Measurements from ENCODE around the gene TP73.

The TP73 gene

DNA sequence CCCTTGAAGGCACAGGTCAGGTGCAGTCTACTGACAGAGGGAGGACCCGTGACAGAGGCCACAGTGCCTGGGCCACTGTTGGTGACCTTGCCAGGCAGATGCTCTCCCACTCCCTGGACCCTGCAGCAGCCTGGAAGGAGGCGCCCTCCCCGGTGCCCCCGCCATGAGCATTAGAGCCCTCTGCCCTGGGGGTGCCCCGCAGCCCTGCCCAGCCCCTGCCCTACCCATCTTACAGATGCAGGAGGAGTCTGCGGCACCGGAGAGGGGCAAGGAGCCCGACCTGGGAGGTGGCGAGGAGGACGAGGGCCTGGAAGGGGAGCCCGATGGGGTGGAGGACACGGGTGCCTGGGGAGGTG lies 110.5 kb downstream of the TP73 start:
- Histone ChIP-seq H3K4me1 (ENCODE audit: control insufficient read depth in 2 of 2, insufficient read depth in 2 of 2, low read length in 2 of 2) (no peaks in the 10 kb centered on the region), H3K4me3 (ENCODE audit: low read length in 2 of 2) (no peak overlapping the region), H3K9me3 (ENCODE audit: control insufficient read depth in 2 of 2, low read length in 2 of 2) (no peaks in the 10 kb centered on the region), H3K36me3 (ENCODE audit: control insufficient read depth in 2 of 2, insufficient read depth in 2 of 2, low read length in 2 of 2) (no peaks in the 10 kb centered on the region), H3K27me3 (ENCODE audit: control insufficient read depth in 2 of 2, insufficient read depth in 2 of 2, low read length in 2 of 2) (peaks cover 0 to 3% of the 10 kb centered on the region in 2 donors), H3K9ac (ENCODE audit: low read depth in 1 of 2, low read length in 2 of 2) (no peak overlapping the region), H3K27ac (ENCODE audit: low read depth in 2 of 2, low read length in 2 of 2) (no peak overlapping the region)

- Histone ChIP-seq H3K9me3 (ENCODE audit: control insufficient read depth in 2 of 2, low read length in 2 of 2) (no peaks in the 10 kb centered on the region), H3K27me3 (ENCODE audit: control insufficient read depth in 2 of 2, insufficient read depth in 2 of 2, low read length in 2 of 2) (peaks cover 0 to 3% of the 10 kb centered on the region in 2 donors), H3K36me3 (ENCODE audit: control insufficient read depth in 2 of 2, insufficient read depth in 2 of 2, low read length in 2 of 2) (no peaks in the 10 kb centered on the region), H3K4me1 (ENCODE audit: control insufficient read depth in 2 of 2, insufficient read depth in 2 of 2, low read length in 2 of 2) (no peaks in the 10 kb centered on the region), H3K27ac (ENCODE audit: low read depth in 2 of 2, low read length in 2 of 2) (no peak overlapping the region), H3K4me3 (ENCODE audit: low read length in 2 of 2) (no peak overlapping the region), H3K9ac (ENCODE audit: low read depth in 1 of 2, low read length in 2 of 2) (no peak overlapping the region)
Observed at GRCh38 chr1:3763351-3764125, 111.2 kb downstream of the TP73 start.

- peaks cover 8 to 9% of the 10 kb centered on the region in 2 donors for H3K4me1 ChIP-seq (ENCODE audit: control insufficient read depth in 2 of 2, insufficient read depth in 2 of 2, low read length in 2 of 2)
- H3K27ac ChIP-seq (ENCODE audit: low read depth in 2 of 2, low read length in 2 of 2) = no peak overlapping the region
- no peaks in the 10 kb centered on the region for H3K36me3 ChIP-seq (ENCODE audit: control insufficient read depth in 2 of 2, insufficient read depth in 2 of 2, low read length in 2 of 2)
- no peaks in the 10 kb centered on the region for H3K9me3 ChIP-seq (ENCODE audit: control insufficient read depth in 2 of 2, low read length in 2 of 2)
- no peak overlapping the region for H3K9ac ChIP-seq (ENCODE audit: low read depth in 1 of 2, low read length in 2 of 2)
- no peak overlapping the region for H3K4me3 ChIP-seq (ENCODE audit: low read length in 2 of 2)
- peaks cover 0 to 4% of the 10 kb centered on the region in 2 donors for H3K27me3 ChIP-seq (ENCODE audit: control insufficient read depth in 2 of 2, insufficient read depth in 2 of 2, low read length in 2 of 2)
Observed at GRCh38 chr1:3767328-3767925, 115.1 kb downstream of the TP73 start.

GRCh38 chr1:3768811-3769390 lies 116.6 kb downstream of the TP73 start:
- Histone ChIP-seq H3K27me3 (ENCODE audit: control insufficient read depth in 2 of 2, insufficient read depth in 2 of 2, low read length in 2 of 2) (peaks cover 0 to 4% of the 10 kb centered on the region in 2 donors), H3K36me3 (ENCODE audit: control insufficient read depth in 2 of 2, insufficient read depth in 2 of 2, low read length in 2 of 2) (no peaks in the 10 kb centered on the region), H3K9ac (ENCODE audit: low read depth in 1 of 2, low read length in 2 of 2) (no peak overlapping the region), H3K9me3 (ENCODE audit: control insufficient read depth in 2 of 2, low read length in 2 of 2) (no peaks in the 10 kb centered on the region), H3K4me1 (ENCODE audit: control insufficient read depth in 2 of 2, insufficient read depth in 2 of 2, low read length in 2 of 2) (peaks cover 8 to 9% of the 10 kb centered on the region in 2 donors), H3K4me3 (ENCODE audit: low read length in 2 of 2) (no peak overlapping the region), H3K27ac (ENCODE audit: low read depth in 2 of 2, low read length in 2 of 2) (no peak overlapping the region)

- no peak overlapping the region for H3K27ac ChIP-seq (ENCODE audit: low read depth in 2 of 2, low read length in 2 of 2)
- H3K27me3 ChIP-seq (ENCODE audit: control insufficient read depth in 2 of 2, insufficient read depth in 2 of 2, low read length in 2 of 2) = peaks cover 0 to 4% of the 10 kb centered on the region in 2 donors
Observed at GRCh38 chr1:3770047-3770765, 117.9 kb downstream of the TP73 start.

GRCh38 chr1:3771108-3772026 lies 119.1 kb downstream of the TP73 start:
- H3K9ac ChIP-seq (ENCODE audit: low read depth in 1 of 2, low read length in 2 of 2) = peak overlapping the region in 1 of 2 donors; percentile 42
- peaks cover 15 to 23% of the 10 kb centered on the region in 2 donors for H3K4me1 ChIP-seq (ENCODE audit: control insufficient read depth in 2 of 2, insufficient read depth in 2 of 2, low read length in 2 of 2)
- H3K4me3 ChIP-seq (ENCODE audit: low read length in 2 of 2) = peak overlapping the region; percentile 49 to 61
- peaks cover 0 to 4% of the 10 kb centered on the region in 2 donors for H3K27me3 ChIP-seq (ENCODE audit: control insufficient read depth in 2 of 2, insufficient read depth in 2 of 2, low read length in 2 of 2)
- no peaks in the 10 kb centered on the region for H3K36me3 ChIP-seq (ENCODE audit: control insufficient read depth in 2 of 2, insufficient read depth in 2 of 2, low read length in 2 of 2)
- no peak overlapping the region for H3K27ac ChIP-seq (ENCODE audit: low read depth in 2 of 2, low read length in 2 of 2)
- no peaks in the 10 kb centered on the region for H3K9me3 ChIP-seq (ENCODE audit: control insufficient read depth in 2 of 2, low read length in 2 of 2)

More at GRCh38 chr1:3770047-3770765, 117.9 kb downstream of the TP73 start:
- Histone ChIP-seq H3K4me1 (ENCODE audit: control insufficient read depth in 2 of 2, insufficient read depth in 2 of 2, low read length in 2 of 2) (peaks cover 9 to 12% of the 10 kb centered on the region in 2 donors), H3K36me3 (ENCODE audit: control insufficient read depth in 2 of 2, insufficient read depth in 2 of 2, low read length in 2 of 2) (no peaks in the 10 kb centered on the region), H3K9ac (ENCODE audit: low read depth in 1 of 2, low read length in 2 of 2) (no peak overlapping the region), H3K4me3 (ENCODE audit: low read length in 2 of 2) (no peak overlapping the region), H3K9me3 (ENCODE audit: control insufficient read depth in 2 of 2, low read length in 2 of 2) (no peaks in the 10 kb centered on the region)

DNA sequence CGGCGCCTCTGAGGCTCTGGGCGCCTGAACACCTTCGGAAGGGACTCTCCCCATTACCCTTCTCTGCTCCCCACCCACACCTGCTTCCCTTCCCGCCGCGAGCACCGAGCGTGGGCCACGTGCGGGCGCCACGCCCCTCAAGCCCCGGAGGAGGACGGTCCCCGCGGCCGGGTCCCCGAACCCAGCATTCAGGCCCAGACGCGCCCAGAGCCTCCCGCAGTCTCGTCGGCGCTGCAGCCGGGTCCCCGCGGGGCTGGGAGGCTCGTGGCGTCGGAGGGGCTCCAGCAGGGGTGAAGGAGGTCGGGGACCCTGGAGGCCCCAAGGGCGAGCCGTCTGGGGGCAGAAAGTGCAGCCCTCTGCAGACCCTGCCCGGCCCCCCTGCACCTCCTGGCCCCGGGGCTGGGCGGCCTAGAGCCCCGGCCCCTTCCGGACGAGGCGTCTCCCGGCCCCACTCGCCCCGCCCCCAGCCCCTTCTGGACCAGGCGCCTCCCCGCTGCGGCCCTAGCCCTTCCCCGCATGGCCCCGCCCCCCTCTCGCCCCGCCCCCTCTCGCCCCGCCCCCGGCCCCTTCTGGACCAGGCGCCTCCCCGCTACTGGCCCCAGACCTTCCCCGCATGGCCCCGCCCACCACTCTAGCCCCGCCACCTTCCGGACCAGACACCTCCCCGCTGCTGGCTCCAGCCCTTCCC lies 119.9 kb downstream of the TP73 start:
- peaks cover 15 to 23% of the 10 kb centered on the region in 2 donors for H3K4me1 ChIP-seq (ENCODE audit: control insufficient read depth in 2 of 2, insufficient read depth in 2 of 2, low read length in 2 of 2)
- no peak overlapping the region for H3K27ac ChIP-seq (ENCODE audit: low read depth in 2 of 2, low read length in 2 of 2)

DNA sequence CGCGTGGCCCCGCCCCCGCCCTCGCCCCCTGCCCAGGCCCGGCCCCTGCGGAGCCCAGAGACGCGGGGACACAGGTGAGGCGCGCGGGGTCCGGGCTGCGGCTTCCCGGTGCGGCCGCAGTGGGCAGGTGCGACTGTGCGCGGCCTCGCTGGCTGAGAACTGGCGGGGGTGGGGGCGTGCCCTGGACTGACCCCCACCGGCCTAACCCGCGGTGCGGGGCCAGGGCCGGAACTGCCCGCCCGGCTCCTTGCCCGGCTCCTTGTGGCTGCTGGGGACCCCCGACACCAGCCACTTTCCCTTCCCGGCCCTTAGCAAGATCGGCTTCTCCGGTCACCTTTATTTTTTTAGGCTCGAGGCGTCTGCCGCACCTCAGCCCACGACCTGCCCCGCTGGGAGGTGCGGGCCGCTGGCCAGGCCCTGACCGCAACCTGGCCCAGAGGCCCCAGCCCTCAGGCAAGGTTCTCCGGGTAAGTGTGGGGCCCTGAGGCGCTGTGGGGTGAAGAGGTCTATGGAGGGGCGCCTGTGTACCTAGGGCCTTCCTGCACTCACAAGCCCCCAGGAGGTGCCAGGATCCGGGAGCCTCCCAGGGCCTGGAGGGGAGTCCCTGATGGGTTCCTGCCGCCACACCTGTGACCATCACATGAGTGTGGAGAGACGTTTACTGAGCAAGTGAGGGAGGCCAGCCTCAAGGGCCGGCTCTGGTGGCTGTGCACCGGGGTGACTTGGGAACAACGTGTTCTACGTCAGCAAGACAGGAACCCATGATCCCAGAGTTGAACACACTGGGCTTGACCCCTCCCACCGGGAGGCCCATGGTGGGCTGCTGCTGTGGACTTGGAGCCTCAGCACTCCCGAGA lies 120.6 kb downstream of the TP73 start, which contains the start of gene SMIM1:
Gene SMIM1 (plus strand): TSS at position 35 of the 857 bp plus-strand sequence. CDS start 2,625 bp downstream, outside the sequence.
- no peaks in the 10 kb centered on the region for H3K9me3 ChIP-seq (ENCODE audit: control insufficient read depth in 2 of 2, low read length in 2 of 2)
- peaks cover 15 to 23% of the 10 kb centered on the region in 2 donors for H3K4me1 ChIP-seq (ENCODE audit: control insufficient read depth in 2 of 2, insufficient read depth in 2 of 2, low read length in 2 of 2)
- peak within 1 kb of the TSS; percentile 17 to 42 for H3K9ac ChIP-seq (ENCODE audit: low read depth in 1 of 2, low read length in 2 of 2)
- H3K27me3 ChIP-seq (ENCODE audit: control insufficient read depth in 2 of 2, insufficient read depth in 2 of 2, low read length in 2 of 2) = peaks cover 0 to 4% of the 10 kb centered on the region in 2 donors
- H3K27ac ChIP-seq (ENCODE audit: low read depth in 2 of 2, low read length in 2 of 2) = no peak within 1 kb of the TSS
- H3K4me3 ChIP-seq (ENCODE audit: low read length in 2 of 2) = peak within 1 kb of the TSS; percentile 54 to 61
- H3K36me3 ChIP-seq (ENCODE audit: control insufficient read depth in 2 of 2, insufficient read depth in 2 of 2, low read length in 2 of 2) = no peaks in the 10 kb centered on the region

More for the DNA sequence above, 119.9 kb downstream of the TP73 start:
- peaks cover 0 to 4% of the 10 kb centered on the region in 2 donors for H3K27me3 ChIP-seq (ENCODE audit: control insufficient read depth in 2 of 2, insufficient read depth in 2 of 2, low read length in 2 of 2)
- H3K9ac ChIP-seq (ENCODE audit: low read depth in 1 of 2, low read length in 2 of 2) = peak overlapping the region; percentile 17 to 42
- peak overlapping the region; percentile 49 to 61 for H3K4me3 ChIP-seq (ENCODE audit: low read length in 2 of 2)
- no peaks in the 10 kb centered on the region for H3K36me3 ChIP-seq (ENCODE audit: control insufficient read depth in 2 of 2, insufficient read depth in 2 of 2, low read length in 2 of 2)
- H3K9me3 ChIP-seq (ENCODE audit: control insufficient read depth in 2 of 2, low read length in 2 of 2) = no peaks in the 10 kb centered on the region

All from mucosa of rectum (tissue), 2 donors.